NCI-H345 treated with DMSO at 0.1 percent for 48 hours (cell line): ENCODE results near the gene PDE6A.

Experiments used
- DNase-seq: peaks from one replicate; lab custom pipeline; 2025; ENCODE audit not compliant: unreplicated experiment; lab: John Stamatoyannopoulos, UW

Gene PDE6A

DNA sequence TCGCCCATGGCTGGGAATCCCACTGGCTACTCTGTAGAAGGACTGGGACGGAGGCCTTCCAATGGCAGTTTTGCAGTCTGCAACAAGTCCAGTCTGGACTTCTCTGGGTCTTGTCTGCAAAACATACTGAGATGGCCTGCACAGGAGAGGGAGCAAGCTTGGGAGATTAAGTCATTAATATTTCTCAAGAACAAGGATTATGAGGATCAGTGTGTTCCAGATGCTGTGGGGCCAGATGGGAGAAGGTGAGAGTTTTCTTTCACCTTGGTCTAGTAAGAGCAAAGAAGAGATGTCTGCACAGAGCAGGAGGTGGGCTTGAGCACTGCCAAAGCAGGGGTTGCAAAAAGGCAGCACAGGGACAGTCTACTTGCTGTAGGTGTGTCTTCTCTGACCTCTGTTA, at the start of gene PDE6A:
Gene PDE6A, minus strand, starts transcription at position 128 of the 400 bp plus-strand sequence. Its CDS starts 120 bp downstream, at position 8.
- DNase-seq: no peak

DNA sequence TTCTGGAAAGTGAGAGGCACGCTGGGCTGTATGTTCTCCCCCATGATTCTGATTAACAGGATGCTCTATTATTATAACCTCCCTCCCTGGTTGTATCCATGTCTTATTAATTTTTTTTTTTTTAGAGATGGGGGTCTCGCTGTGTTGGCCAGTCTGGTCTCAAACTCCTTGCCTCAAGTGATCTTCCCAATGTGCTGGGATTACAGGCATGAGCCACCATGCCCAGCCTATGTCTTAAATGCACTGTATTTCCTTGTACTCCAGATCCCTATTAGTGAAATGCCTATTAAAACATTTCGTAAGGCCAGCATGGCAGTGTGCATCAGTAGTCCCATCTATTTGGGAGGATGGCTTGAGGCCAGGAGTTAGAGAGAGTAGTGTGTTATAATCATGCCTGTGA, 48.9 kb upstream of the PDE6A start:
- DNase-seq: no peak

DNA sequence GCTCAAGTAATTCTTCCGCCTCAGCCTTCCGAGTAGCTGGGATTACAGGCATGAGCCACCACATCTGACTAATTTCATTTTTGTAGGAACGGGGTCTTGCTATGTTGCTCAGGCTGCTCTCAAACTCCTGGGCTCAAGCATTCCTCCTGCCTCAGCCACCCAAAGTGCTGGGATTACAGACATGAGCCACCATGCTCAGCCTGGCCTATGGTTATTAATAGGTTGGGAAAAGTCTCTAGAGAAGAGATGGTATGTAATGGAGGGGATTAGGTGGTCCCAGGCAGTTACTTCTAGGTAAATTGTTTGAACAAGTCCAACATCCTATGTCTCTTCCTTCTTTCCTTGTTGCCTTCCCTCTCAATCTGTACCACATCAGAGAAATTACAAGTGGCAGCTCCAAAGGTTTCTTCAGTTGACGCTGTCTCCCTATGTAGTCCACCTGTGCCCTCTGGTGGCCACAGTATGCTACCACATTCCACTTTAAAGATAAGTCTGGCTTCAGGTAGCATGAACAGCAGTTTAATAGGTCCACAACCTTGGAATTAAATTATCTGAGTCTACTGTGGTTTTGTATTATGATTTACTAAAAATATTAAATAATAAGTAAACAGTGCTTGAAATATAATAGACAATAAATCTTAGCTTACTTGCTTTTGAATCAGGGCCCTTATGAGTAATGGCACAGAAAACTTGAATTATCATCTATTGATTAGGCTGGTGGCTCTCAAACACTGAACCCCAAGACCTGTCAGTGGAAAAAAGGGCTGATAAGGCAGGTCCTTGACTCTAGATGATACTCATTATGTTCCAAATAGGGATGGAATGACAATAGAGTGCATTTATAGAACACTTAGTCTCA, 46.2 kb upstream of the PDE6A start:
- peak; percentile 64 for DNase-seq

DNA sequence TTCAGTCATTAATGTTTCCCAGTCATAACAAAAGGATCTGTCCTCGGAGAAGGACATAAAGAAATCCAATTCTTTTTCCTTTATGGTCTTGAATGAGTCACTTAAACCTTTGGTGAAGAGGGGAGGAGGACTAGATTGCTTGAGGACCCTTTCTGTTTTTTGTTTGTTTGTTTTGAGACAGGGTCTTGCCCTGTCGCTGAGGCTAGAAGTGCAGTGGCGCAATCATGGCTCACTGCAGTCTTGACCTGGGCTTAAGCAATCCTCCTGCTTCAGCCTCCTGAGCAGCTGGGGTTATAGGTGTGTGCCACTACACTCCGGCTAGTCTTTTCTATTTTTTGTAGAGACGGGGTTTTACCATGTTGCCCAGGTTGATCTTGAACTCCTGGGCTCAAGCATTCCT, 43.5 kb upstream of the PDE6A start:
- DNase-seq: no peak

DNA sequence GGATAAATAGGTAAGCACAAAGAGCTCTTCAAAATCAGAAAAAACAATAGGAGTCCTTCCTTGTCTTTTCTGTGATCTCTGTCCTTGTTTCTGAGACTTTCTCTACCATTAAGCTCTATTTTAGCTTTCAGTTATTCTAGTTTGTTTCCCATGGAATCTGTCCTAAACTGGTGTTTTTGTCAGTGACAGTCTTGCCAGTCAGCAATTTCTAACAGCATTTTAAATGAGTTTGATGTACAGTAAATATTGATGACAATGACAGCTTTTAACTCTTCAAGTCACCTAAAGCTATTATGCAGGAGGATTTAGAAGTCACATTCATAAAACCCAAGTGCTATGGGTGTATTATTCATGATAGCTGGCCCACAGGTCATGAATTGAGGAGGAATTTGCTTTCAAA, 37.9 kb upstream of the PDE6A start:
- DNase-seq: no peak

DNA sequence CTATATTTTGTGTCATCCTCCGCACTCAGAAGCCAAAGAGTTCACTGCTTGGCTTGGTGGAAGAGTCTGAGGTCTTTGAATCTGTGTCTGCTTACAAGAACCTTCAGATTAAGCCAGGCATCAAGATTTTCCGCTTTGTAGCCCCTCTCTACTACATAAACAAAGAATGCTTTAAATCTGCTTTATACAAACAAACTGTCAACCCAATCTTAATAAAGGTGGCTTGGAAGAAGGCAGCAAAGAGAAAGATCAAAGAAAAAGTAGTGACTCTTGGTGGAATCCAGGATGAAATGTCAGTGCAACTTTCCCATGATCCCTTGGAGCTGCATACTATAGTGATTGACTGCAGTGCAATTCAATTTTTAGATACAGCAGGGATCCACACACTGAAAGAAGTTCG, 36.6 kb upstream of the PDE6A start:
- no peak for DNase-seq

DNA sequence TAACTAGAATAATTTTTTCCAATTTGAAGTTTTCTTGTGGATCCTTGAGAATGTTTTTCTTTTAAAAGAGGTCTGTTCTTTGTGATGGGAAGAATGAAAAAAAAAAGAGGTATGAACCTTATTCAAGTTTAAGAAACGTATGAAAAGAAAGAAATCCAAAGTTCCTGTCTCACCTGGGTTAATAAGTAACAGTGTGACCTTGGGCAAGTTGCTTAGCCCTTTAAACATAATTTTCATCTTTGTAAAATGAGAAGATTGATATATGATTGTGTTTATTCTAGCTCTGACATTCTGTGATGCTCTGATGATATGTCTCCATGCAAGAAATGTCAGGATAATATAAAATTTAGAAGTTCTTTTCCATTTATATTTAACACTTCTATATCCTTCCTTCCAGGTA, 35.3 kb upstream of the PDE6A start:
- no peak for DNase-seq

DNA sequence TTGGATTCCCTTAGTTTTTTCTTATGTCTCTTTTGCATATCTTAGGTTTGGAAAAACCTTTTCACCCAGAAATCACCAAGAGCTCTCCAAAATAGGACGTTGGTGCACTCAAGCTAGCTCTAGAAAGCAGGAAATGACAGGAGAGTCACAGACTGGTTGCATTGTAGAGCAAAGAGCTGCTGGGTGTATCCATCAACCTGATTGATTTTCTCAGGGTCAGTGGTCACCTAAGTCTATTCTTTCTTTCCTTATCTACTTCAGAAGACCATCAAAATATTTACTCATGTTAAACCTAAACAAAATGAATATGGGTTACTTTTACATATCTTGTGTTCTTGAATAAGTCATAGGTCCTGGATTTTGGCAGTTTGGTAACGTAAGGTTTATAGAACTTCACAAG, 30.8 kb upstream of the PDE6A start:
- no peak for DNase-seq

DNA sequence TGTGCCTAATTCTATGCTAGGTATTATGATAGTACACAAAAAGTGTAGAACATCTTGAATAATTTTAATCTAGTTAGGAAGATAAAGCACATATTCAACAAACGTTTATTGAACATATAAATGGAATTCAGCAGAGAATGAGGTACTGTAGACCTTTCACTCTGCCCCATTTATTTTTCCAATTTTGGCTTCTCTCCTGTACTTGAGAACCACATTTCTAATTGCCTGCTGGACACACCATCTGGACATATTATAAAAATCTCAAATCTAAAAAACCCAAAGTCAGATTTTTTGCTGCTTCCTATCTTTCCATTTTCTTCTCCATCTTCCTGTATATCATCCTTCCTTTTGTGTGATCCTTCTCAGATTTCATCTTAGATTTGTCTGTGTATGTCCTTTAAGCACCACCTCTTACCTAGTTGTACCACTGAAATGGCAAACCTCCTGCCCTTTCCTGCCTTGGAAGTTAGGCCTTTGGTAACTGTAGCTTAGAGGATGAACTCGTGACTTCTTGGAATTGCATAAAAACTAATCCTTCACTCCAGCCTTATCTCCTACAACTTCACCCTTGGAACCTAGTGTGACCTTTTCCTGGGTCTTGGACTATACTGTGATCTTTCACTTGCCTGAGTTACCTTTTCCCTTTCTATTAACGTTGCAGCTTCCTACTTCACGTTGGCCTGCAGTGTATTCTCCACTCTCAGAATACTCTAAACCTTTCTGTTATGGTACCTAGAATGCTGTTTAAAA, 24.8 kb upstream of the PDE6A start:
- no peak for DNase-seq

DNA sequence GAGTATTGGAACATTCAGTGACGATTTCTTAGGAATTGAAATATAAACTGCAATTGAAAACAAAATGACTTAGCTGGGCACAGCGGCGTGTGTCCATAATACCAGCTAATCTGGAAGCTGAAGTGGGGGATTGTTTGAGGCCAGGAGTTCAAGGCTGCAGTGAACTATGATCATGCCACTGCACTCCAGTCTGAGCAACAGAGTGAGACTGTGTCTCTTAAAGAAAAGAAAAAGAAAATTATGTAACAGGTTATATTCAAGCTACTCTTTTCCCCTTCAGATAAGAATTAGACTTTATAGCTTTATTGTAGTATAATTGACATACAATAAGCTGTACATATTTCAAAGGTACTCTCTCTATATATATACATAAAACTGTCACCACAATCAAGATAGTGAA, 22.4 kb upstream of the PDE6A start:
- DNase-seq: no peak

DNA sequence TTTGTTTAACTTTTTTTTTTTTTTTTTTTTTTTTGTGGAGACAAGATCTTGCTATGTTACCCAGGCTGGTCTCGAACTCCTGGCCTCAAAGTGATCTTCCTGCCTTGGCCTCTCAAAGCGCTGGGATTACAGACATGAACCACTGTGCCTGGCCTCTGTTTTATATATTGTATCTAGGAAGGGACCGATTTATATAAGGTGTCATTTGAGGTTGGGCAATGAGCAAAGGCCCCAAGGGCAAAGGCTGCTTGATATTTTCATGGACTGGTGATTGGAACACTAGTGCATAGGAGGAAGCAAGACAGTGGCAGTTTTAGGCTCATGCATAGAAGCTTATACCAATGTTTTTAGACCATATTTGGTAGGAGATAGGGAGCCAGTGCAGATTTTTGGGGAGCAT, 19.1 kb upstream of the PDE6A start:
- no peak for DNase-seq

DNA sequence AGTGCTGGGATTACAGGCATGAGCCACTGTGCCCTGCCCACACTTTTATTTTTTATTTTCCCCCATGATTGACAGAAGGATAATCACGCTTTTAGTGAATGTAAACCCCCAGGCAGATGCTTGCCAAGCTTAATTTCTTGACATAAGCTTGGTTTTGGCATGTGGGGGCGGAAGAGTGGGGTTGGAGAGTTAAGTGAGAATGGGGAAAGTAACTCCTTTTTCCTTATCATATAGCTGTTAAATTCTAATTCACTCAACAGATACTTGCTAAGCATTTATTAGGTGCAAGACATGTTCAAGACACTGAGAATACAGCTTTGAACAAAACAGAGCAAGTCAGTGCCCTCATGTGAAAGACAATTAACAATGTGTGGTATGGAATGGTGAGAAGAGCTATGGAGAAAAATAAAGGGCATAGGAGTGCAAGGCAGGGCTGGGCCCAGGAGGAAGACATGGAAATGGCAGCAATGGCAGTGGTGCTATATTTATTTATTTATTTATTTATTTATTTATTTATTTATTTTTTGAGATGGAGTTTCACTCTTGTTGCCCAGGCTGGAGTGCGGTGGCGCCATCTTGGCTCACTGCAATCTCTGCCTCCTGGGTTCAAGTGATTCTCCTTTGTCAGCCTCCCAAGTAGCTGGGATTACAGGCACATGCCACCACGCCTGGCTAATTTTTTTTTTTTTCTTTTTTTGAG, 18.2 kb upstream of the PDE6A start:
- no peak for DNase-seq

DNA sequence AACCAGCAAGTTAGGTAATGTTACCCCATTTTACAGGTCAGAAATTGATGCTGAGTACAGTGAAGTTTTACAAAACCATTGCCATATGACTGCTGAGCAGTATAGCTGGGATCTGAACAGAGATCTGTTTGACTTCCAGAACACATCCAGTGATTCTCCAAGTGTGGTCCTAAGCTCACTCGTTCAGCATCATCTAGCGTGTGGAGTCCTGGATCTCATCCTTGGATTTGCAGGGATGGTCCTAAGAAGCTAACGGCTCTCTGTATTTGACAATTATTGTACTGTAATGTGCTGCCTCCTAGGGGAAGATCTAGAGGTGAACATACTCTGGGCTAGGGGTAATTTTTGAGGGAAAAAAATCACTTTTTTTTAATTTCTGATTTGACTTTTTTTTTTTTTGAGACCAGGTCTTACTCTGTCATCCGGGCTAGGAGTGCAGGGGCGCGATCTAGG, 17.4 kb upstream of the PDE6A start:
- peak; percentile 42 for DNase-seq

DNA sequence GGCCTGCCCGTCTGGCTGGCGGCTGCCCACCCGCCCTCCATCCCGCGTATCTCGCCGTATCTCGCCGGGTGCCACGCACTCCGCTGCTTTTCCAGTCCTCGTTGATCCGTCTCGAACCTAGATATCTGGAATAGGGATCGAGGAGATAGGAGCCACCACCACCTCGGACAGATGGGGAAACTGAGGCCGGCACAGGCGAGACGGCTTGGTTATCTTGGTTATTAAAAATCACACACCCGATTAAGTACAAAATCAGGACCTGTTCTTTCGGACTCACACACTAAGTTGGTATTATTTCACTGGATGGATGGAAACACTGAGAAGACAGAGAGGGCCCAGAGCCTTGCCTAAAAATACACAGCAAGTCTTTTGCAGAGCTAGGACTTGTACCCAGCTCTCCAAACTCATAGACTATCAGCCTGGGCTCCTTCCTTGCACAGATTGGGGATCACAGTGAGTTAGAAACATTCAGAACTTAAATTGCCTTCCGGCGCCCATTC, 16.6 kb upstream of the PDE6A start:
- no peak for DNase-seq

DNA sequence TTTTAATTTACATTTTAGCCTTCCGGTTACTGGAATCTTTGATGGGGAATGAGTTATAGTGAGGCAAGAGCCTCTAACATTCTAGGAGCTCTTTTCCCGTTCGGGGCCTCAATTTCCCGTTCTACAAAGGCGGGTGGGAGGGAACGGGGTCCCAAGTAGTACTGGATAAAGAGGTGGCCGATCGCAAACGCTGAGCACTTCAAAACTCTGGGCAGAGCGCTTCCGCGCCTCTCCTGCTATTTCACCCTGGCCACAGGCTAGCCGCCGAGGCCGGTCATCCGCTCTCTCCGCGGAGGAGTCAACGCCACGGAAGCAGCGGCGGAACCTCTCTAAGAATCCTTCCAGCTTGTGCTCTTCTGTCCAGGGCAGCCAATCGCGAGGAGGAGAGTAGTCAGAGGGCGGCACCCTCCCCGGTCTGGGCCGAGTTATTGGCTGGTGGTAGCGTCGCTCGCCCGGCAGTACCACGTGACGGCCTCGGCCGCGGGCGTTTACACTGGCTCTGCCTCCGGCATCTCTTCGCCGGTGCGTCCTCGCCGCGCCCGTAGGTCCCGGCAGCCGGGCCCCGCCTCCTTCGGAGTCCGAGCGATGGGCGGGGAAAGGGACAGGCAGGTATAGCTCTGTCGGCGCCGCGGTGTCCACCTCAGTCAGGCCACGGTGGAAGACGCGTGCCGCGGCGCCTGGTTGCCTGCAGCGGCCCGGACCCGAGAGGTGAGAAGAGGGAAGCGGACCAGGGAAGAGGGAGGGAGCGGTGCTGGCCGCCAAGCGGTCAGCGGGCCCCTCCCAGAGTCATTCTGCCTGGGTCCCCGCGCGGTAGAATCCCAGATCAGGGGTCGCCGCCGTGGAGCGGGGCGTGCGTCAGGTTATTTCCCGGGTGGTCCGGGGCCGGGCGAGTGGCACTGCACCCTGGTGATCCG, 15.9 kb upstream of the PDE6A start, which contains the start of gene SLC26A2:
Gene SLC26A2, plus strand, starts transcription at position 487 of the 914 bp plus-strand sequence. CDS start 16,895 bp downstream, outside the sequence.
- DNase-seq: peak; percentile 96

DNA sequence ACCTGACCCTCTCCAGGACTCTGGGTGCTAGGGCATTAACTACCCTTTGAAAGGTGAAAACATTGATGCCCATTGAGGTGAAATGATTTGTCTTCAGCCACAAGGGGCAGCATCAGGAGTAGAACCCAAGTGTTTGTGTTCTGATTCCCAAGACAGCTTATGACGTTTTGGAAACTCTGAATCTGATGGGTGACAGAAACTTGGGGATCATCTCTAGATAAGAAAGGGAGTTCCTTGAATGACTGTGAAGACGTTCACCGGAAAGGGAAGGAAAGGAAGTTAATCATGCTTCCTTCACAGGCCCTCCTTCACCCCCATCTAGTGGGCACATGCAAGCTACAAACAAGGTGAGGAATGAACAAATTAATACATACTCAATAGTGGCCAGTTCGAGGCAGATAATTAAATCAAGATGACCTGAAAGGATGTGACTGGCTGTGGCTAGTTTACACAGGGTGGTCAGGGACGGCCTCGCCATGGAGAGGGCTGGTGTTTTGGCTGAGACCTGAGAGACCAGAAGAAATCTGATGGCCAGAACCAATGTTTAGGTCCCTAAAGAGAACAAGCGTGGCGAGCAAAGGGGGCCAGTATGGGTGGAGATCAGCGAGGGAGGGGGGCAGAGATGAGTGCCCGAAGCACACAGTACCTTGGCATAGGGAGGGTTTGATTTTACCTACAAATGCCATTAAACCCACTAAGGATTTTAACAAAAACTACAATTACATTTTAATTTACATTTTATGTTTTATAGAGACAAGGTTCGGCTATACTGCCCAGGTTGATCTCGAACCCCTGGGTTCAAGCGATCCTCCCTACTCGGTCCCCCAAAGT, 15.0 kb upstream of the PDE6A start:
- peak; percentile 59 for DNase-seq

DNA sequence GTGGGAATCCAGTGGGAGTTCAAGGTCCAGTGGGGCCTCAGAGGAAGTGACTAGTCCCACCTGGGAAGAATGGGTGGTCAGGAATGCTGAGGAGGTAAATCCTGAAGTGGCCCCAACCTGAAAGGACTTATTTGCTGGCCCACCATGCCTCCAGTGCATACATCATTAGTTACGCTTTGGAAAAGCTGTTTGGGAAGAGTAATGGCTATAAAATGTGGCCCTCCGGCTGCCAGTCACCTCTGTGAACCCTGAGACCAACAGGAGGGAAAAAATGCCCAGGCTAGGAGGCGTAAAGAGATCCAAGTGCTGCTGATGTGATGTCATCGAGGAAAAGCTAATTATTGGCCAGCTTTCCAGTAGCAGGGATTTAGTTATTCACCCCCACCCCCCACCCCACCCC, 13.3 kb upstream of the PDE6A start:
- DNase-seq: no peak

DNA sequence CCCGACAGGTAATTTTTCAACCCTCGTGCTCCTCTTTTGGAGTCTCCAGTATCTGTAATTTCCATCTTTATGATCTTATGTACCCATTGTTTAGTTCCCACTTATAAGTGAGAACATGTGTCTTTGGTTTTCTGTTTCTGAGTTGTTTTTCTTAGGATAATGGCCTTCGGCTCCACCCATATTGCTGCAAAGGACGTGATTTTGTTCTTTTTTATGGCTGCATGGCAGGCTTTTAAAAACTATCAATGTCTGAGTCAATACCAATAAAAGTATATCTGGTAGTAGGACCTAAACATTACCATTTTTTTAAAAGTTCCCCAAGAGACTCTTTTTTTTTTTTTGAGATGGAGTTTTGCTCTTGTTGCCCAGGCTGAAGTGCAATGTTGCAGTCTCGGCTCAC, 12.1 kb upstream of the PDE6A start:
- DNase-seq: no peak

DNA sequence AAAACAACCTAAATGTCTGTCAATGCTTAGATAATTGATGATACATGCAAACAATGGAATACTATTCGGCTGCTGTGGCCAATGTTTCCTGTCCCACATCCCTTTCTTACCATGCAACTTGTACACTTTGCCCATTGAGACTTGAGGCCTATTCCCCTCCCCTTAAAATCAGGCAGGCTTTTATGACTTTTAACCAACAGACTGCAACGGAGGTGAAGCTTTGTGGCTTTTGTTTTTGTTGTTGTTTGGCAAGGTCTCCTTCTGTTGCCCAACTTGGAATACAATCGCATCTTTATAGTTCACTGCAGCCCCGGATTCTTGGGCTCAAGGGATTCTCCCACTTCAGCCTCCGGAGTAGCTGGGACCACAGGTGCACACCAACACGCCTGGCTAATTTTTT, 10.2 kb upstream of the PDE6A start:
- DNase-seq: no peak
